T-helper 1 cell (primary cell): ENCODE measurements around the gene NOVA1.

Experiments used
- DNase-seq, 5 donors: peaks; one replicate each; pipeline ENCODE4 v3.0.0-alpha.2; 2012 to 2020

Gene NOVA1

DNA sequence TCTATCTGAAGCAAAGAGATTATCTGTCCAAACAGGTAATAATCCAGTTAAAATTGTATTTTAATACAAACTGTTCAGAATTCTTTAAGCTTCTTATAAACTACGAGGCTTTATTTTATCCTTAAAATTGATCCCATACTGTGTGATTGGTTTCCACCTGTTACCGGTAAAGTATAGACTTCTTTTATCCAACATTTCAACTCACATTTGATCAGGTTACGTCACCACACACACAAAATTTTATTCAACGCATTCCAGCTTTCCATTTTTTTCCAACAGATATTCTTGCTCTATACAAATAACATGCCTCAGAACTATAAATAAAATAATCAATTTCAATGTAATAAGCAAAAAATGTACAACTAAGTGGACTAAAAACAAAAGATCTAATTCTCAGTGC lies 4.5 kb downstream of the NOVA1 start:
- DNase-seq, result no peak

DNA sequence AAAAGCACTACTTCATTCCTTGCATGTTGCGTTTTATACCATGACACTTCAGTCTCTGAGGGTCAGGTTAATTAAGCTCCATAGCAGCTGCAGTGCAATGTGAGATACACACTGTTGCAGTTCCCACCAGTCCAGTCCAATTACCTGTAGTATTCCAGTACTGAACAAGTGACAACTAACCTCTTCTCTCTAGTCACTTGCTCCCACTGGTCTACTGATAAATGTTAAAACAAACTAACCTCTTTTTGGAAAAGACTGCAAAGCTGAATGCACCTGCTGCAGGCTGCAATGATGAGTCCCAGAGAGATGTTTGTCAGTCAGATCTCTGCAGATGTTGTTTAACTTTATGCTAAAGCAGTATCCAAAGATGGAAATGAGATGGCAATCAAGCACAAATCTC lies 7.9 kb downstream of the NOVA1 start:
- DNase-seq, result no peak

DNA sequence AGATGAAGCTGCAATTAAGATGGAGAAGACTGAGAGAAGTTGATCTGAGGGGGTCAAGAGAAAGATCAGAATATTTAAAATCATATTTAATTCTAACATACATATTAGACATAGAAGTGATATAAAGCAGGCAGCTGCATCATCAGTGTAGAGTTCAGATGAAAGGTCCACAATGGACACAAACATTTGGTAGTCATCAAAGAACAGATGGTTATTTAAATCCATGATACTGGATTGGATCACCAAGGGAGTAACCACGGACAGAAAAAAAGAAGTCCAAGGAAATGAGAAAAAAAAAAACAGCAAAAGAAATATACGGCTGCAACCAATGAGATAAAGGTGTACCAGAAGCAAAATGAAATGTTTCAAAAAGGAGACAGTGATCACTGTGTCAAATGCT lies 20.1 kb downstream of the NOVA1 start:
- DNase-seq, result no peak

DNA sequence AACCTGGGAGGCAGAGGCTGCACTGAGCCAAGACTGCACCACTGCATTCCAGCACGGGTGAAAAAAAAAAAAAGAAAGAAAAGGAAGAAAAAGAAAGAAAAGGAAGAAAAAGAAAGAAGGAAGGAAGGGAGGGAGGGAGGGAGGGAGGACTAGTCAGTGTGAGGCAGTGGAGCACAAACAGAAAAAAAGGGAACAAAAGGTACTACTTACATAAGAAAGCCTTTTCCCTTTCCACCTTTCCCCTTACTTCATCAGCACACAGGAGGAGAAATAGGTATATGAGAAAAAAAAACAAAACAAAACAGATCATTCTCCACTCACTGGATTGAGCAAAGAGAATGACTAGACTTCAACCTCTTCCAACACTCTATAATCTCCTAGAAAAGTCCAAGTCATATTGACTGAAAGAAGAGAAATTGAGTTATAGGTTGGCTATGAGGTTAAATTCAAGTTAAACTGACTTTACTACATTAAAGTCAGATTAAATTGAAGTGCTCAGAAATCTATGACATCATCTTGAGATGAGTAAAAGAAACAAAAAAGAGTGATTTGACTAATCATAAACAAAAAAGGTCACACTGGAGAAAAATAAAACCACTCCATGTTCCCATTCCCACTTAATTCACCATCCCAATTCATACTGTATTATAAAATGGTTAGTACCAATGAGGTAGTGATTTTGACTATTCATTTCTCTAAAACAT lies 43.6 kb downstream of the NOVA1 start:
- no peak for DNase-seq

DNA sequence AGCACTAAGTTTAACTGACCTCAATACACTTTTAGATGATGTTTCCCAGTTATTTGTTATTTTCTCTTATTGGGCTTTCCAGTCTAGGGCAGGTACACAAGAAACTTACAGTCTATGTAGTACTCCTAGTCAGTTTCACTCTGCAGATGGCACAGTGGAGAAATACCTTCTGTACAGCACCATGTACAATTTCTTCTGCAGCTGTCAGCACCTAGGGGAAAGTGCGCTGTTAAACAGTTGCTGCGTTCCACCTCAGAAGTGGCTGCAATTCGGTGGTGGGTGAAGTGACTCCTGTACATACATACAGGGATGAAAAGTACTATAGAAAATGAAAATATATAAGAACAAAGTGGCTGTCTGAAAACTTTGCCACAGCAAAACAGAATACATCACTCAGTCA lies 48.3 kb downstream of the NOVA1 start:
- DNase-seq, result no peak

DNA sequence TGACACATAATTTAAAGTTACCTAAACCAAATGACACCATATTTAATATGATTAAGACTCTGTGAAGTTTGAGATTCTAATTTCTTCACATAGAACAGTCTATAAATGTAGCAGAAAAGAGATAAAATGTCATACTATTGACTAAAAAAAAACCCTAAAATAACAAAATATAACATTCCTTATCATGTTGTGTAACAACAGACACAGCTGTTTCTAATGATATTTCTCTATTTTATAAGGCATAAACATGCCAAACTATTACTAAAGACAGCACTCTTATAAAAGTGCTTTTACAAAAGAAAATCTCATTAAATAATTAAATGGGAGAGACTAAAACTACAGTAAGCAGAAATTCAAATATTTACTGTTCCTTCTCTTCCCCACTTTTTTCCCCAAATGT lies 49.4 kb downstream of the NOVA1 start:
- DNase-seq, result no peak

DNA sequence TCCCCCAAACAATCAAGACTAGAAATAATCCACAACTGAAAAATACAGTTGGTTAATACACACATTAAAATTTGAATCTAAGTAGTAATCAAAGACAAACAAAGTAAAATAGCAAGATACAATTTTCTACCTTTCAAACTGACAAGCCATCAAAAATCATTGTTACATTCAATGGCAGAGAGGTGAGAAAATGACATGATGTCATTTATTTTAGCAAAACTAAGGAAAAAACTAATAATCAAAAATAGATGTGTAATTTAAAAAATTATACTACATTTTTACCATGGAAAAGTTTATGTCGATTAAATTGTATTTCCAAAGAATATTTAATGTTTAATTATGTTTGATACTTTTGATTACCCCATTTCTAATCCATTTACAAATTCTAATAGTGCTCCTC lies 59.7 kb downstream of the NOVA1 start:
- DNase-seq, result no peak

DNA sequence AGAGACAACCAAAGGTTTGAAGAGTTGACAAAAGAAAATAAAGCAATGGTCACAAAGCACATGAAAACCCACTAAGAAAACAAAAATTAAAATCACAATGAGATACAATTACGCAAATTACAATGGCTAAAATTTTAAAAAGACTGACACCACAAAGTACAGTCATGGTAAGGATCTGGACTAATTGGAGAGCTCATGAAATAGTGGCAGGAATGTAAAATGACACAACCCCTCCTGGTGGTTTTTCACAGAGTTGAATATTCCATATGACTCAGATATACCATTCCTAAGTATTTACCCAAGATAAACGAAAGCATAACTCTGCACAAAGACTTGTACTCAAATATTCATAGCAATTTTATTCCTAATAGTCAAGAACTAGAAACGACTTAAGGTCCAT lies 65.9 kb downstream of the NOVA1 start:
- no peak for DNase-seq

DNA sequence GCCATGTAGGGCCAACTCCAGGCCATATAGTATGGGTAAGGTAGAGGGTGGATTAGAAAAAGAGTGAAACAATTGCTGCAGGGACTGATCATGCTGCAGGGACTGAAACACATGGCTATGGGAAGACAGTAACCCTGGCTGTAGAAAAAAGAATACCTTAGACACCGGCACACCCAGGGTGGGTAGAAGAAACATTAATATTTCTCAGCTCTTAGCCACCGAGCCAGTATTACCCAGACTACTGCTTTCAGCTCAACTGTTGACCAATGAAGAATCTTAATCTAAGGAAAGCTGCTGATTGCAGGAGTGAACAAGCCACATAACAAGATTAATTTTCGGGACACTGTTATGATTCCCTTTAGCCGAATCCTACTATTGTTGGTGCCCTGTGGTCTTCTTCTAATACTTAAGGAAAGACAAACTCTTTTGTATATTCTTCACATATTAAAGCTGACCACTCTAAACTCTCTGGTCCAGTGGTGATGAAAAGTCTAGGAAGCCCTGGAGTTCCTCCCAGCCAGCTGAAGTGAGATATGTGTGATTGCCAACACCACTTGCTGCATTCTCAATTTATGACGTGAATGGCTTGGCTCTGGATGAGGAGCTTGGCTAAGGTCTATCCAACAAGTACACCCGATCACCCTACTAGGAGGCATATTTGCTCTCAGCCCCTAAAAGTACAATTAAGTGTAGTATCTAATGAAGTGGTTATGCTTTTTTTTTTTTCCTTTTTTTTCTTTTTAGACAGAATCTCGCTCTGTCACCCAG lies 69.2 kb downstream of the NOVA1 start:
- DNase-seq, result no peak

DNA sequence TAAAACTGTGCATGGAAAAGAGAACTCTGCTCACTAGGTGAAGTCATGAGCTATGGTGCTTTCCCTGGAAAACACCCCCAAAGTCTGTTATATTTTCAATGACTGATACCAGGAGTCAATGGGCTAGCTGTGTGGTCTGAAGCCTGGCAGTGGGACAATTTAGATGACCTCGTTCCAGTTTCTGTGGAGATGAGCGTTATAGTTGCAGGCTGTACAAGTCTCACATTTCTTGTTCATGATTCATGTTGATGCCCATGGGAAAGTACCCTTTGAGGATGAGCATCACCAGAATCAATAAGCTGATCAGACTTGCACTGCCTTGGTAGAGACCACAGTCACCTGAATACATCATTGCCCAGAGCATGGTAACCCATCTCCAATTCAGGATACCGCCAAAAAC lies 70.7 kb downstream of the NOVA1 start:
- no peak for DNase-seq

DNA sequence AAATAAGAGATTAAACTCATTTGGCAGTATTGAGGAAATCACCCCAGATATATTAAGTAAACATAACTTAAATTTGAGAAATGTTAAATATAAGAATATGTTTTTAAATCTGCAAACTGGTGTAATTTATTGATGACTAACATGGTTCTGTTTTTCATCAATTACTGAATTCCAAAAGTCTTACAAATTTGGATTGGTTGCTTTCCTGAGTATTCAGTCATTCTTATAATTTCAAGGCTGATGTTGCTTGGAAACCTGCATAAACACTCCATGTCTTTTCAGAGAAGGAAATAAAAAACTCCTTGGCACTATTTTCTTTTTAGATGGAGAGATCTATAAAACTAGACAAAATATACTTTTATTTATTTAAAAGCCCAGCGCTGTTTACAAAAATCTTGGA lies 71.7 kb downstream of the NOVA1 start:
- no peak for DNase-seq

DNA sequence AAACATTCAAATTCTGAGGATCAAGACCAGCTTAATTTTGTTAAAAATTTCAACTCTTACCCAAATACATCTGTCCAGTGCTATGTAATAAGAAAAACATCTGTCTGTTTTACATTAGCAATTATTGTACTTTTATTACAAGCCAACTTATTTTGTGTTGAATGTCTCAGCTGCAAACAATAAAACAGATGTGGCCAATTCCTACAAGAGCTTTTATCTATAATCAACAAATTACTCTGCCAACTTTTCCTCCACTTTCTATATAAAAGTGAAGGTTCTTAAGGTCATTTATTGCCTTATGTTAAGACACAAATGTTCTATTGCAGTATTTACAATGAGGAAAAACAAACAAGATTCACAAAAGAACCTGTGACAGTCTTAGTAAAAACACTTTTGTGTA lies 72.7 kb downstream of the NOVA1 start:
- no peak for DNase-seq

DNA sequence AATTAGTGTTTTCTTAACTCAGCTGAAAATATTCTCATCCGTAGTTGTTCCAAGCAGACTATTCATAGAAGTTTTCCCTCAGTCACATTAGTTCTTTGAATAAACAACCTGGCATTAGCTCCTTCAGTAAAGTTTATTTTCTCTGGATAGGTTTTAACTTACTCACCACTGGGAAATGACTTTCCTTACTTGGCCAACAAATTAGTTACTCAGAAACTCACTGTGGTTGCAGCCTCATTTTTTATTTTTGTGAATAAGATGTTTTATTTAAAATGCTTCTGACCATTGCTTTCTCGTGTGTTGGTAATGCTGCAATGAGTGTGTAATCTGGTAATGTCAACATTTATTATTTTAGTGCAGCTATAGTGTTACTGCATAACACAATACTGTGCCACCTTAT lies 74.9 kb downstream of the NOVA1 start:
- DNase-seq, result no peak

DNA sequence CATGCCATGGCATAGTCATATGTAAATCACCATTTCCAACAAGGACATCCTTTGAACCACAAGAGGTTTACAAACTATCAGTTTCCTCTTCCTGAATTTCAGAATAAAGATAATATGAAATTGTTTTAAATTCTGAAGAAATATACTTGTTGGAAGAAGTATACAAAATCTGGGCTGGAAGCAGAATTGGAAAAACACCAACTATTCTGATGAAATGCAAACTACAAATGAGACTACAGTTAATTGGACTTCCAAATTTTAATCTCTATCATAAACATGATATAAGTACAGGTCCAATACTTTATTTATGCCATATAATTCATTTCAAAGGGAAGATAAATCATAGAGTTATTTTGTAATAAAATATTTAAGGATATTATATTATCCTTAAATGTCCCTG lies 80.1 kb downstream of the NOVA1 start:
- DNase-seq, result no peak

DNA sequence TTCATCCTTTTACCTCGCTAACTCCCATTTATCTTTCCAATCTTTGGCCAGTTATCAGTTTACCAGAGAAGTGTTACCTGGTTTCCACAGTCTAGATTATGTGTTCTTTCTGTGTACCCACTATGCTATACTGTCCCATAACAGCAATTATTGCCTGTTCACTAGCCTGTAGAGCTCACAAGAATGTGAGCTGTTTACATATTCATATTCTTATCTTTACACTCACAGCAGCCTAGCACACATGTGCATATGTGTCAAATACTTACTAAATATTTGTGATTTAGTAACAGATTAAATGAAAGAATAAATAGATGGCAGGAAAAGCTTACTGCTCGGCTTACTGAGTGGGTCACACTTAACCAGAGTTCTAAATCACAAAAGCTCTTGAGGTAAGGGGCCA lies 97.8 kb downstream of the NOVA1 start:
- no peak for DNase-seq

DNA sequence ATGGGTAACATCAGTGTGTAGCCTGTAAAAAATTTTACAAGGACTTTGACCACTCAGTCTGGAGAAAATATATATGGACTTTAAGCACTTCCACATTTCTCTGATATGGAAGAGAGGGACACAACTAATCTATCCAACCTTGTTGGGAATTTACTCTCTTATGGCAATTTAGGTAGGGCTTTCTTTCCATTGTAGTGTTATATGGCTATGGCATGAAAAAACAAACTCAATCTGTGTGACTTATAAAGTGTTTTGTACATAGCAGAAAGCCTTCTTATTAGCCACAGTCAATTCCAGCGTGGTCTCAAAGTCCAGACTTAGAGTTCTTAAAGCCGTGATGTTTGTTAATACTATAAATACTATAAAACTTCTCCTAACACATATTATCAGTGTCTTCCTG lies 98.3 kb downstream of the NOVA1 start:
- no peak for DNase-seq

DNA sequence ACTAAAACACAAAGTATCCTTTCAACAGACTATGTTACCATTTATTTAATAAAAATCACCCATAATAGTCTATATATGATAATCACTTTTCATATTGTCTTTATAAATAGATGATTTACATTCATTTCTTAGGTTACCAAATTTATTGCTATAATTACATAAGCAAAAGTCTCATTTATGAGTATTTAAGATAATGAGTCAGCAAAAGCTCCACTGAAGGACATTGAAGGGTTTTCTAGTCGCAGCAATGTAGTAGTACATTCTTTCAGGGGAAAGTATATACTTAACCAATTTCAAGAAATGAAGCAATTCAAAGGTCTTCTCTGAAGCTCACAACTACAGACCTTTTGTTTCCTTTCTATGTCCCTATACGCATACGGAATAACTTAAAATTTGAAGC lies 110.9 kb downstream of the NOVA1 start:
- DNase-seq, result no peak

DNA sequence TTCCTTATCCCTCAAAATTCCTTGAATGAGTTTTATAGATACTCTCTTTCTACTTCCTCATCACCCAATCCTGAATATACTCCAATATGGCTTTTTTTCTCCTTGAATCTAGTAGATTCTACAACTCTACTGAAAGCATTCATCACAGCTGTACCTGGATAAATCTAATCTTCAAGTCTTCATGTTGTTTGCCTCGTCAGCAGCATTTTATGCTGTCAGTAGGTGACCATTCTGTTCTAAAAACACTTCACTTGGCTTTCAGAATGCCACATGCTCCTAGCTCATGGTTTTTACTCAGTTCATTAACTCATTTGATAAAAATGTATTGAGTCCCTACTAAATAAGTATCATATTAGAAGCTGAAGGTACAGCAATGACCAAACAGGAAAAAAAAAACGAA lies 113.3 kb downstream of the NOVA1 start:
- no peak for DNase-seq

DNA sequence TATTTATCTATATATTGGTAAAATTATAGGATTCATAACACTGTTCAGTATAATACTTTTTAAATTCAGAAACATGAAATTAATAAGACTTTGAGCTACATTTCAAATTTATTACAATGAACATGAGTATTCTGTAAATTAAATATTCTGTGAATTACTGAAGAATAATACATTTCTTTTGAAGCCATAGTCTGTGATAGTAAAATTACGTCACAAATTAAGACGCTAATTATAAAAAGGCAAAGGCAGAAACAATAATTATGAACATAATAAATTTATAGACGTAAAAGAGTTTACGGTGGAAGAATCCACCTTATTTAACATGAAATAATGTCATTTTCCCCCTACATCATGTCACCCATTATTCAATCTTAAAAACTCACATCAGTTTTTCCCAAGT lies 118.9 kb downstream of the NOVA1 start:
- no peak for DNase-seq

DNA sequence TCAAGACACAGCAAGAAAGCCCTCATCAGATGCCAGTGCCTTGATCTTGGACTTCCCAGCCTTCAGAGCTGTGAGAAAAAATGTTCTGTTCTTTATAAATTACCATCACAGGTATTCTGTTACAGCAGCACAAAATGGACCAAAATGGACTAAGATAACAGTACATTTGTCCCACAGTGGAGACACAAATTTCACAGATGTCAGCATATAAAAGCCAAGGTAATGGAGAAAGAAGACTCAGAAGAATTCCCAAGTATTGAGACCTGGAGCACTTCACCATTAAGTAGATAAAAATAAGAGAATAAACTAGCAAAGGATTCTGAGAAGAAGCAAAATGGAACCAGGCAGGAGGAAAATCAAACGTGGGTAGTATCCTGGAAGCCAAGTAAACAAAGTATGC lies 131.0 kb downstream of the NOVA1 start:
- no peak for DNase-seq

DNA sequence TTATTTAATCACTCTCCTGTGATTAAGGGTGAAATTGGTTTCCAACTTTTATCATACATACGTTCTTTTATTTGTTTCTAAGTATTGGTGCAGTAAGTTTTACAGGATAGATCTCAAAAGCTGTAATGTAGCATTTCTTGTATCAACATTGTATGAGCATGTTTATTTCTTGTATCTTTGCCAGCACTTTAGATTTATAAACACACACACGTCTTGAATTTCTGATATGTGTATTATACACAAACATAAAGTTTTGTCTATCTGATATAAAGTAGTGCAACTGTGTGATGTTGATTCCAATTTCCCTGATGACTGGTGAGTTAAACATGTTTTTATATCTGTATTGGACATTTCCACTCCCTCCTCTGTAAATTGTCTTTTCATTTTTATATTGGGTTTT lies 134.7 kb downstream of the NOVA1 start:
- DNase-seq, result no peak

DNA sequence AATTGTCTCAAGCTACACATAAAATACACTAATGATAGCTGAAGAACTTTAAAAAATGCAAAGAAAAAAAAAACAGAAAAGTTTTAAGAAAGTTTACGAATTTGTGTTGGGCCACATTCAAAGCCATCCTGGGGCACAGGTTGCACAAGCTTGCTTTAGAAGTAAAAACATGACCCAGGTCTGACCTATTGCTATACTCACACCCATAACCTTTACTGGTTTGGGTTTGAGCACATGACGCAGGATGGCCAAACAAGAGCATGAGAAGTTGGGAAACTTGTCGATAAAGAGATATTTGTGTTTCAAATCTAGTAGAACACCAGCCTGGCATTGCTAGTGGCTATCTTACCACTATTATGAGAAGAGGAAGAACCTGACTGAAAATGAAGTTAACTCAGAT lies 143.7 kb downstream of the NOVA1 start:
- no peak for DNase-seq

DNA sequence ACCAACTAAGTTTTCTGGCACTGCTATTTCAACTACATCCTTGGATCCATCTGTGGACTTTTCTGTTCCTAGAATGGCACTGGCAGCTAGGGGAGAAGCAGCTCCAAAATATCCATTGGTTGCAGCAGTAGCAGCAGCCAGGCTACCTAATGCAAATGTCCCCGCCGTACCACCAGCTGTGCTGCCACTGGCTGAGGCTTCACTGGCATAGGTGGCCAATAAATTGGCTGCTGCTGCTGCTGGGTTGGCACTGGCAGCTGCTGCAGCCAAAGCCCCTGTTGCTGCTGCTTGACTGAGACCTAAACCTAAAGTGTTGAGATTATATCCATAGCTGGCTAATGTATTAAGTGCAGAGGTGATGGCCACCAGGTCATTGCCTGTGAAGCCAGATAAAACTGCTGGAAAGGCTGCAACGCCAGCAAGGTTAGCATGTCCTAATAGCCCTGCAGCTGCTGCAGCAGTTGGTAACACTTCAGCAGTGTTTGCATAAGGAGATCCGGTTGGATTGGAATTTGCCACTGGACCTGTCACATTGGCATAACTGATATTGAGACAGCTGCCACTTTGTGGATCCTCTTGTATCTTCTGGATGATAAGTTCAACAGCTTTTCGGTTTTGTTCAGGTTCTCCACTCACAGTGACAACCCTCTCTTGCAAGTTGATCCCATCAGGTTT lies 149.5 kb downstream of the NOVA1 start:
- DNase-seq, result no peak

DNA sequence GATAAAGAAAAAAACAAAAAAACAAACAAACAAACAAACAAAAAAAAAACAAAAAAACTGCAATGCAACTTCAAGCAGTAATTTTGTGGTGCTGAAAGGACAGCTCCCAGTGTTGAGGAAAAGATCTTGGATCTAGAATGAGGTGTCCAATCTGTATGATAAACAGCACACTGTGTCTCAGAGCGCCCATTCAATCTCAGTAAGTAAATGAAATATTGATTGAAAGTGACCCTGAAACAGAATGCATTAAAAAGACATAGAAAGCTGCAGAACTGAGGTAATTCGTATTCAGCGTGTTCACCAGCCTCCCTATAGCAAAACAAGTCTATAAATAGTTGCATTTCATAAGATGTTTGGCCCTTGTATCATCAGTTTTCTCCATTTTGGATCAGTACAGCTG lies 153.0 kb downstream of the NOVA1 start:
- no peak for DNase-seq
